GM23338 (cell line): Measurements from ENCODE around the gene CLSTN2. TPM values are rescaled to one million over a fixed set of nuclear protein-coding genes. Genes with fewer than 3 reads are reported as not detected.

ENCODE experiments used
- ATAC-seq: fragments of 200-7000 bp; cut with Tn5 transposase; 3 replicates; pipeline ENCODE4 v1.9.1; 2020
- DNase-seq: peaks from one replicate; pipeline ENCODE4 v3.0.0-alpha.2; 2015; ENCODE audit warnings: low spot score
- H2AFZ ChIP-seq: fragments of 200-600 bp; sonication (generic); 2 replicates; pipeline ENCODE4 v1.8.0; 2016; ENCODE audit warnings: antibody characterized with exemption, mild to moderate bottlenecking, moderate library complexity
- H3F3A ChIP-seq: fragments of 200-600 bp; sonication (generic); replicated peaks from 2 replicates; pipeline ENCODE4 v1.8.0; 2017; ENCODE audit warnings: antibody characterized with exemption, mixed run types, low read depth
- H3K27ac ChIP-seq: fragments of 200-600 bp; sonication (generic); 2 replicates; pipeline ENCODE4 v1.6.1; 2016; ENCODE audit warnings: low read depth
- H3K27me3 ChIP-seq: fragments of 200-600 bp; sonication (generic); 2 replicates; pipeline ENCODE4 v1.8.0; 2016; ENCODE audit warnings: mild to moderate bottlenecking, mixed run types, moderate library complexity; ENCODE audit not compliant: insufficient read depth
- H3K36me3 ChIP-seq: fragments of 200-600 bp; sonication (generic); 2 replicates; pipeline ENCODE4 v1.8.0; 2016; ENCODE audit warnings: mild to moderate bottlenecking; ENCODE audit not compliant: insufficient read depth
- H3K4me1 ChIP-seq: fragments of 200-600 bp; sonication (generic); 2 replicates; pipeline ENCODE4 v1.8.0; 2016; ENCODE audit warnings: mild to moderate bottlenecking, moderate library complexity; ENCODE audit not compliant: insufficient read depth
- H3K4me2 ChIP-seq: fragments of 200-600 bp; sonication (generic); 2 replicates; pipeline ENCODE4 v1.7.1; 2017; ENCODE audit warnings: mixed run types
- H3K4me3 ChIP-seq: fragments of 200-600 bp; sonication (generic); 2 replicates; pipeline ENCODE4 v1.6.1; 2016; ENCODE audit warnings: mixed run types
- H3K79me2 ChIP-seq: fragments of 200-600 bp; sonication (generic); replicated peaks from 2 replicates; pipeline ENCODE4 v1.8.0; 2017; ENCODE audit warnings: mild to moderate bottlenecking; ENCODE audit not compliant: insufficient read depth
- H3K9me2 ChIP-seq: fragments of 200-600 bp; sonication (generic); 2 replicates; pipeline ENCODE4 v1.8.0; 2017; ENCODE audit not compliant: insufficient read depth
- H4K20me1 ChIP-seq: fragments of 200-600 bp; sonication (generic); replicated peaks from 2 replicates; pipeline ENCODE4 v1.8.0; 2017; ENCODE audit warnings: mild to moderate bottlenecking; ENCODE audit not compliant: insufficient read depth
- H3K27ac Mint-ChIP-seq: 2 replicates; pipeline ENCODE4 v1.8.0; 2020; ENCODE audit warnings: inconsistent platforms, mild to moderate bottlenecking, moderate library complexity, mixed read lengths
- H3K27me3 Mint-ChIP-seq: 3 replicates; pipeline ENCODE4 v1.8.0; 2022; ENCODE audit warnings: low read depth, mild to moderate bottlenecking, moderate library complexity, mixed read lengths, inconsistent platforms; ENCODE audit not compliant: insufficient read depth, poor library complexity
- H3K36me3 Mint-ChIP-seq: 3 replicates; pipeline ENCODE4 v1.8.0; 2021; ENCODE audit warnings: low read depth, mild to moderate bottlenecking, inconsistent platforms, moderate library complexity, mixed read lengths
- H3K4me1 Mint-ChIP-seq: 3 replicates; pipeline ENCODE4 v1.8.0; 2020; ENCODE audit warnings: mild to moderate bottlenecking, inconsistent platforms, mixed read lengths
- H3K4me3 Mint-ChIP-seq: 3 replicates; pipeline ENCODE4 v1.8.0; 2021; ENCODE audit warnings: moderate library complexity, mild to moderate bottlenecking, inconsistent platforms, mixed read lengths
- H3K9me3 Mint-ChIP-seq: 3 replicates; pipeline ENCODE4 v1.8.0; 2020; ENCODE audit warnings: moderate library complexity, mild to moderate bottlenecking, inconsistent platforms, mixed read lengths
- CREB1 ChIP-seq: fragments of 250-450 bp; sonication (Bioruptor Pico); IDR thresholded peaks from 2 replicates; pipeline ENCODE4 v1.5.0; 2020; ENCODE audit warnings: low read depth, mild to moderate bottlenecking, moderate library complexity
- EZH2 ChIP-seq: fragments of 200-600 bp; sonication (generic); IDR thresholded peaks from one replicate; pipeline ENCODE4 v1.8.0; 2017; ENCODE audit warnings: antibody characterized with exemption, mild to moderate bottlenecking, low read depth; ENCODE audit not compliant: unreplicated experiment
- EZH2phosphoT487 ChIP-seq: fragments of 200-600 bp; sonication (generic); IDR thresholded peaks from one replicate; pipeline ENCODE4 v1.8.1; 2018; ENCODE audit warnings: antibody characterized with exemption; ENCODE audit not compliant: unreplicated experiment
- JUNB ChIP-seq: IDR thresholded peaks from one replicate; pipeline ENCODE4 v1.6.1; 2016; ENCODE audit warnings: antibody characterized with exemption; ENCODE audit not compliant: unreplicated experiment
- POLR2AphosphoS5 ChIP-seq: IDR thresholded peaks from 2 replicates; pipeline ENCODE4 v1.6.1; 2016; ENCODE audit warnings: antibody characterized with exemption, low read depth
- ZNF114 ChIP-seq: fragments of 250-450 bp; sonication (Bioruptor Pico); IDR thresholded peaks from 2 replicates; pipeline ENCODE4 v1.5.0; 2020; ENCODE audit warnings: mild to moderate bottlenecking, moderate library complexity
- polyA plus RNA-seq: library from polyadenylated mRNA; unstranded; fragments of >200 nt; fragmentation: Nextera tagmentation; extraction: Ambion mirVana; gene quantifications from 2 replicates; pipeline ENCODE4 v1.2.1, GENCODE V29; 2016
- total RNA-seq: library from RNA; depleted of rRNA; stranded (reverse); fragments of >200 nt; shearing (Covaris generic); gene quantifications from 2 replicates; pipeline ENCODE4 v1.2.3, GENCODE V29; 2014
- TF ChIP-seq, protein P1 (sequence below), 2 experiments: fragments of 200-600 bp in 1 of 2; sonication (generic) in 1 of 2; conservative IDR thresholded peaks; 2 replicates each; pipeline versions ENCODE4 v1.5.1 to v1.6.1; 2016 to 2017; ENCODE audit warnings: antibody characterized with exemption in 2 of 2, low read depth in 2 of 2, mild to moderate bottlenecking in 2 of 2, moderate library complexity in 1 of 2
- TF ChIP-seq, protein P2 (sequence below): IDR thresholded peaks from one replicate; pipeline ENCODE4 v1.6.1; 2018; ENCODE audit warnings: antibody characterized with exemption; ENCODE audit not compliant: unreplicated experiment
- TF ChIP-seq, protein P3 (sequence below): IDR thresholded peaks from 2 replicates; pipeline ENCODE4 v1.6.1; 2016; ENCODE audit warnings: antibody characterized with exemption
- TF ChIP-seq, protein P4 (sequence below): fragments of 250-450 bp; sonication (Bioruptor Pico); IDR thresholded peaks from 2 replicates; pipeline ENCODE4 v1.5.0; 2020; ENCODE audit warnings: mild to moderate bottlenecking, moderate library complexity

The CLSTN2 gene
- total and polyA plus RNA-seq, 2 experiments from 2014 or later: 0.11 to 0.83 TPM

DNA sequence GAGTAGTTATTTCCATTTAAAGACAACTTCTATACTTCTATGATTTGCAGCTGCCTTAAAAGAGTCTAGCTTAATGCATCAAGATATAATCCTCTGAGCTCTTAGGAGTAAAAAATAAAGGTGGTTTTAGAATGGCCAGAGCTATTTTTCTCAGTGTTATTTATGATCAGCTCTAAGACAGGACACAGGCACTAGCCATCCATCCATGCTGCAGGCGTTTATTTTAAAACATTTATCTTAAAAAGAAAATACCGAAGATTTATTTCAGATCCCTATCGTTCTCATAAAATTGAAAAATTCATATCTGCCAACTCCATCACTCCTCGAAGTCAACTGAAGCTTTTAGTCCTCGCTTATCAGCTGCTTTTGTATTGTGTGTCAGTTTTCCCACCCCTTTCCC, 243.5 kb downstream of the CLSTN2 start:
- Mint-ChIP-seq H3K4me3 (no peak overlapping the region), H3K36me3 (no peaks in the 10 kb centered on the region), H3K27ac (no peak overlapping the region), H3K4me1 (peaks cover 11% of the 10 kb centered on the region), H3K9me3 (no peaks in the 10 kb centered on the region), H3K27me3 (no peaks in the 10 kb centered on the region)
- ATAC-seq (no peak), DNase-seq (no peak)
- Histone ChIP-seq H2AFZ (no peak overlapping the region), H3K9me2 (peaks cover 6% of the 10 kb centered on the region; the same call in 1 of the 2 replicates), H3K4me3 (no peak overlapping the region), H3F3A (no peaks in the 10 kb centered on the region), H3K36me3 (no peaks in the 10 kb centered on the region), H3K27me3 (no peaks in the 10 kb centered on the region), H3K4me2 (no peak overlapping the region), H4K20me1 (no peaks in the 10 kb centered on the region), H3K4me1 (no peaks in the 10 kb centered on the region), H3K79me2 (no peaks in the 10 kb centered on the region), H3K27ac (no peak overlapping the region)
- TF ChIP-seq POLR2AphosphoS5: no peak

DNA sequence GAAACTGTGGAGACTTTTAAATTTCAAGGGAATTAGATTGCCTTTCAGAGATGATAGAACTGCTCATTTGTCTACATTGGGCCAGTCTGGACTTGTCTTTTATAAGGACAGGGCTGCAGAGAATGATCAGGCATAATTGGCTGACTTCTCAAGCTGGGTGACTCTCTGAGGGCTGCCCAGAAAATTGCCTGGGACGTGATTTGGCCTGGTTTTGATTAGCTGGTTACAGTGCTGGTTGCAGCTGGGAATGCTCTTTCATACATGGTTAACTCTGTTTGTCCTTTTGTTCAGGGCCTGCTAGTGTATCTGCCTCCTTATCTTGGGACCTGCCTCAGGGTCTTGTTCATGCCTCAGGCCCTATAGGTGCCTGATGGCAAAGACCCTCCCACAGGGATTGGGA, 245.6 kb downstream of the CLSTN2 start:
- Histone ChIP-seq H3K4me2 (no peak overlapping the region), H3K79me2 (no peaks in the 10 kb centered on the region), H3K4me3 (no peak overlapping the region), H3K4me1 (no peaks in the 10 kb centered on the region), H3K27ac (no peak overlapping the region), H3K36me3 (no peaks in the 10 kb centered on the region), H3K9me2 (peaks cover 8% of the 10 kb centered on the region; the same call in 1 of the 2 replicates), H3K27me3 (no peaks in the 10 kb centered on the region), H2AFZ (peak overlapping the region; percentile 87), H3F3A (no peaks in the 10 kb centered on the region), H4K20me1 (no peaks in the 10 kb centered on the region)
- ATAC-seq (no peak), DNase-seq (no peak)
- H3K9me3 Mint-ChIP-seq: no peaks in the 10 kb centered on the region
- no peaks in the 10 kb centered on the region for H3K27me3 Mint-ChIP-seq
- H3K36me3 Mint-ChIP-seq: no peaks in the 10 kb centered on the region
- H3K27ac Mint-ChIP-seq: peak overlapping the region; percentile 53
- H3K4me1 Mint-ChIP-seq: no peaks in the 10 kb centered on the region
- H3K4me3 Mint-ChIP-seq: no peak overlapping the region
- TF ChIP-seq, protein P1, sequence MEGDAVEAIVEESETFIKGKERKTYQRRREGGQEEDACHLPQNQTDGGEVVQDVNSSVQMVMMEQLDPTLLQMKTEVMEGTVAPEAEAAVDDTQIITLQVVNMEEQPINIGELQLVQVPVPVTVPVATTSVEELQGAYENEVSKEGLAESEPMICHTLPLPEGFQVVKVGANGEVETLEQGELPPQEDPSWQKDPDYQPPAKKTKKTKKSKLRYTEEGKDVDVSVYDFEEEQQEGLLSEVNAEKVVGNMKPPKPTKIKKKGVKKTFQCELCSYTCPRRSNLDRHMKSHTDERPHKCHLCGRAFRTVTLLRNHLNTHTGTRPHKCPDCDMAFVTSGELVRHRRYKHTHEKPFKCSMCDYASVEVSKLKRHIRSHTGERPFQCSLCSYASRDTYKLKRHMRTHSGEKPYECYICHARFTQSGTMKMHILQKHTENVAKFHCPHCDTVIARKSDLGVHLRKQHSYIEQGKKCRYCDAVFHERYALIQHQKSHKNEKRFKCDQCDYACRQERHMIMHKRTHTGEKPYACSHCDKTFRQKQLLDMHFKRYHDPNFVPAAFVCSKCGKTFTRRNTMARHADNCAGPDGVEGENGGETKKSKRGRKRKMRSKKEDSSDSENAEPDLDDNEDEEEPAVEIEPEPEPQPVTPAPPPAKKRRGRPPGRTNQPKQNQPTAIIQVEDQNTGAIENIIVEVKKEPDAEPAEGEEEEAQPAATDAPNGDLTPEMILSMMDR (conservative IDR thresholded peaks at IDR 0.05; ENCODE audit: low read depth in 2 of 2): no peak
- TF ChIP-seq ZNF114 (CRISPR knock-in tag) (no peak), CREB1 (CRISPR knock-in tag) (no peak), EZH2phosphoT487 (no peak), EZH2 (no peak), POLR2AphosphoS5 (no peak), JUNB (no peak)
- TF ChIP-seq, protein P2, sequence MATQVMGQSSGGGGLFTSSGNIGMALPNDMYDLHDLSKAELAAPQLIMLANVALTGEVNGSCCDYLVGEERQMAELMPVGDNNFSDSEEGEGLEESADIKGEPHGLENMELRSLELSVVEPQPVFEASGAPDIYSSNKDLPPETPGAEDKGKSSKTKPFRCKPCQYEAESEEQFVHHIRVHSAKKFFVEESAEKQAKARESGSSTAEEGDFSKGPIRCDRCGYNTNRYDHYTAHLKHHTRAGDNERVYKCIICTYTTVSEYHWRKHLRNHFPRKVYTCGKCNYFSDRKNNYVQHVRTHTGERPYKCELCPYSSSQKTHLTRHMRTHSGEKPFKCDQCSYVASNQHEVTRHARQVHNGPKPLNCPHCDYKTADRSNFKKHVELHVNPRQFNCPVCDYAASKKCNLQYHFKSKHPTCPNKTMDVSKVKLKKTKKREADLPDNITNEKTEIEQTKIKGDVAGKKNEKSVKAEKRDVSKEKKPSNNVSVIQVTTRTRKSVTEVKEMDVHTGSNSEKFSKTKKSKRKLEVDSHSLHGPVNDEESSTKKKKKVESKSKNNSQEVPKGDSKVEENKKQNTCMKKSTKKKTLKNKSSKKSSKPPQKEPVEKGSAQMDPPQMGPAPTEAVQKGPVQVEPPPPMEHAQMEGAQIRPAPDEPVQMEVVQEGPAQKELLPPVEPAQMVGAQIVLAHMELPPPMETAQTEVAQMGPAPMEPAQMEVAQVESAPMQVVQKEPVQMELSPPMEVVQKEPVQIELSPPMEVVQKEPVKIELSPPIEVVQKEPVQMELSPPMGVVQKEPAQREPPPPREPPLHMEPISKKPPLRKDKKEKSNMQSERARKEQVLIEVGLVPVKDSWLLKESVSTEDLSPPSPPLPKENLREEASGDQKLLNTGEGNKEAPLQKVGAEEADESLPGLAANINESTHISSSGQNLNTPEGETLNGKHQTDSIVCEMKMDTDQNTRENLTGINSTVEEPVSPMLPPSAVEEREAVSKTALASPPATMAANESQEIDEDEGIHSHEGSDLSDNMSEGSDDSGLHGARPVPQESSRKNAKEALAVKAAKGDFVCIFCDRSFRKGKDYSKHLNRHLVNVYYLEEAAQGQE: no peak
- TF ChIP-seq, protein P3, sequence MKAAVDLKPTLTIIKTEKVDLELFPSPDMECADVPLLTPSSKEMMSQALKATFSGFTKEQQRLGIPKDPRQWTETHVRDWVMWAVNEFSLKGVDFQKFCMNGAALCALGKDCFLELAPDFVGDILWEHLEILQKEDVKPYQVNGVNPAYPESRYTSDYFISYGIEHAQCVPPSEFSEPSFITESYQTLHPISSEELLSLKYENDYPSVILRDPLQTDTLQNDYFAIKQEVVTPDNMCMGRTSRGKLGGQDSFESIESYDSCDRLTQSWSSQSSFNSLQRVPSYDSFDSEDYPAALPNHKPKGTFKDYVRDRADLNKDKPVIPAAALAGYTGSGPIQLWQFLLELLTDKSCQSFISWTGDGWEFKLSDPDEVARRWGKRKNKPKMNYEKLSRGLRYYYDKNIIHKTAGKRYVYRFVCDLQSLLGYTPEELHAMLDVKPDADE: no peak
- TF ChIP-seq, protein P4, sequence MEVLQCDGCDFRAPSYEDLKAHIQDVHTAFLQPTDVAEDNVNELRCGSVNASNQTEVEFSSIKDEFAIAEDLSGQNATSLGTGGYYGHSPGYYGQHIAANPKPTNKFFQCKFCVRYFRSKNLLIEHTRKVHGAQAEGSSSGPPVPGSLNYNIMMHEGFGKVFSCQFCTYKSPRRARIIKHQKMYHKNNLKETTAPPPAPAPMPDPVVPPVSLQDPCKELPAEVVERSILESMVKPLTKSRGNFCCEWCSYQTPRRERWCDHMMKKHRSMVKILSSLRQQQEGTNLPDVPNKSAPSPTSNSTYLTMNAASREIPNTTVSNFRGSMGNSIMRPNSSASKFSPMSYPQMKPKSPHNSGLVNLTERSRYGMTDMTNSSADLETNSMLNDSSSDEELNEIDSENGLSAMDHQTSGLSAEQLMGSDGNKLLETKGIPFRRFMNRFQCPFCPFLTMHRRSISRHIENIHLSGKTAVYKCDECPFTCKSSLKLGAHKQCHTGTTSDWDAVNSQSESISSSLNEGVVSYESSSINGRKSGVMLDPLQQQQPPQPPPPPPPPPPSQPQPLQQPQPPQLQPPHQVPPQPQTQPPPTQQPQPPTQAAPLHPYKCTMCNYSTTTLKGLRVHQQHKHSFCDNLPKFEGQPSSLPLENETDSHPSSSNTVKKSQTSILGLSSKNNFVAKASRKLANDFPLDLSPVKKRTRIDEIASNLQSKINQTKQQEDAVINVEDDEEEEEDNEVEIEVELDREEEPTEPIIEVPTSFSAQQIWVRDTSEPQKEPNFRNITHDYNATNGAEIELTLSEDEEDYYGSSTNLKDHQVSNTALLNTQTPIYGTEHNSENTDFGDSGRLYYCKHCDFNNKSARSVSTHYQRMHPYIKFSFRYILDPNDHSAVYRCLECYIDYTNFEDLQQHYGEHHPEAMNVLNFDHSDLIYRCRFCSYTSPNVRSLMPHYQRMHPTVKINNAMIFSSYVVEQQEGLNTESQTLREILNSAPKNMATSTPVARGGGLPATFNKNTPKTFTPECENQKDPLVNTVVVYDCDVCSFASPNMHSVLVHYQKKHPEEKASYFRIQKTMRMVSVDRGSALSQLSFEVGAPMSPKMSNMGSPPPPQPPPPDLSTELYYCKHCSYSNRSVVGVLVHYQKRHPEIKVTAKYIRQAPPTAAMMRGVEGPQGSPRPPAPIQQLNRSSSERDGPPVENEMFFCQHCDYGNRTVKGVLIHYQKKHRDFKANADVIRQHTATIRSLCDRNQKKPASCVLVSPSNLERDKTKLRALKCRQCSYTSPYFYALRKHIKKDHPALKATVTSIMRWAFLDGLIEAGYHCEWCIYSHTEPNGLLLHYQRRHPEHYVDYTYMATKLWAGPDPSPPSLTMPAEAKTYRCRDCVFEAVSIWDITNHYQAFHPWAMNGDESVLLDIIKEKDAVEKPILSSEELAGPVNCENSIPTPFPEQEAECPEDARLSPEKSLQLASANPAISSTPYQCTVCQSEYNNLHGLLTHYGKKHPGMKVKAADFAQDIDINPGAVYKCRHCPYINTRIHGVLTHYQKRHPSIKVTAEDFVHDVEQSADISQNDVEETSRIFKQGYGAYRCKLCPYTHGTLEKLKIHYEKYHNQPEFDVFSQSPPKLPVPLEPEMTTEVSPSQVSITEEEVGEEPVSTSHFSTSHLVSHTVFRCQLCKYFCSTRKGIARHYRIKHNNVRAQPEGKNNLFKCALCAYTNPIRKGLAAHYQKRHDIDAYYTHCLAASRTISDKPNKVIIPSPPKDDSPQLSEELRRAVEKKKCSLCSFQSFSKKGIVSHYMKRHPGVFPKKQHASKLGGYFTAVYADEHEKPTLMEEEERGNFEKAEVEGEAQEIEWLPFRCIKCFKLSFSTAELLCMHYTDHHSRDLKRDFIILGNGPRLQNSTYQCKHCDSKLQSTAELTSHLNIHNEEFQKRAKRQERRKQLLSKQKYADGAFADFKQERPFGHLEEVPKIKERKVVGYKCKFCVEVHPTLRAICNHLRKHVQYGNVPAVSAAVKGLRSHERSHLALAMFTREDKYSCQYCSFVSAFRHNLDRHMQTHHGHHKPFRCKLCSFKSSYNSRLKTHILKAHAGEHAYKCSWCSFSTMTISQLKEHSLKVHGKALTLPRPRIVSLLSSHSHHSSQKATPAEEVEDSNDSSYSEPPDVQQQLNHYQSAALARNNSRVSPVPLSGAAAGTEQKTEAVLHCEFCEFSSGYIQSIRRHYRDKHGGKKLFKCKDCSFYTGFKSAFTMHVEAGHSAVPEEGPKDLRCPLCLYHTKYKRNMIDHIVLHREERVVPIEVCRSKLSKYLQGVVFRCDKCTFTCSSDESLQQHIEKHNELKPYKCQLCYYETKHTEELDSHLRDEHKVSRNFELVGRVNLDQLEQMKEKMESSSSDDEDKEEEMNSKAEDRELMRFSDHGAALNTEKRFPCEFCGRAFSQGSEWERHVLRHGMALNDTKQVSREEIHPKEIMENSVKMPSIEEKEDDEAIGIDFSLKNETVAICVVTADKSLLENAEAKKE (CRISPR knock-in tag): no peak
